Occipital lobe (tissue), 2 donors: ENCODE measurements around the gene CAMK2G. TPM values are rescaled to one million over a fixed set of nuclear protein-coding genes. Genes with fewer than 3 reads are reported as not detected.

Experiments used
- DNase-seq: peaks from one replicate; lab custom pipeline; 2025; lab: John Stamatoyannopoulos, UW
- total RNA-seq: library from RNA; depleted of rRNA; stranded (reverse); fragments of >200 nt; gene quantifications from one replicate; pipeline ENCODE4 v1.2.3, GENCODE V29; 2014

The CAMK2G gene
- total RNA-seq, 1 donor from 2014 or later: 64.1 TPM

GRCh38 chr10:73884017-73884416 is 9.7 kb upstream of the CAMK2G start:
- DNase-seq: no peak

GRCh38 chr10:73881221-73881919 is 7.0 kb upstream of the CAMK2G start:
- no peak for DNase-seq

- DNase-seq: peak; percentile 32
Measured at GRCh38 chr10:73879296-73880173, 5.2 kb upstream of the CAMK2G start.

GRCh38 chr10:73878365-73878764 is 4.0 kb upstream of the CAMK2G start:
- no peak for DNase-seq

GRCh38 chr10:73877533-73878160 is 3.3 kb upstream of the CAMK2G start:
- DNase-seq: peak; percentile 23

GRCh38 chr10:73876971-73877370 is 2.6 kb upstream of the CAMK2G start:
- DNase-seq: no peak

DNA sequence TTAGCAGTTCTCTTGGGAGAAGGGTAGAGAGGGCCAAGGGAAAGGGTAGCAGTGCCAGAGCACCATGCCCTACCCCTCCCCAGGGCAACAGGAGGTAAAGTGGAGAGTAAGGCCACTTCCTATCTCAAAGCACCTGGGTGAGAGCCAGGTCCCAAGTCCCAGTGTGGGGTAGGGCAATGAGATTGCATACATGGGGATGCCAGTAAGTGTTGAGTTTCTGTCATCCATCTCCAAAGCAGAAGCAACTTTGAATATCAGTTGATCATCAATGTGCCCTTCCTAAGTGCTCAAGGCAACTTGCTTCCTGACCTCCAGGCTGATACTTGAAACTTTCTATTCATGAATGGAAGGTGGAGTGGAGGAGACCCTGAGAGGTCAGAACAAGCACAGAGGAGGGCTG is 2.2 kb upstream of the CAMK2G start:
- DNase-seq: no peak

GRCh38 chr10:73876157-73876556 is 1.8 kb upstream of the CAMK2G start:
- DNase-seq: no peak

DNA sequence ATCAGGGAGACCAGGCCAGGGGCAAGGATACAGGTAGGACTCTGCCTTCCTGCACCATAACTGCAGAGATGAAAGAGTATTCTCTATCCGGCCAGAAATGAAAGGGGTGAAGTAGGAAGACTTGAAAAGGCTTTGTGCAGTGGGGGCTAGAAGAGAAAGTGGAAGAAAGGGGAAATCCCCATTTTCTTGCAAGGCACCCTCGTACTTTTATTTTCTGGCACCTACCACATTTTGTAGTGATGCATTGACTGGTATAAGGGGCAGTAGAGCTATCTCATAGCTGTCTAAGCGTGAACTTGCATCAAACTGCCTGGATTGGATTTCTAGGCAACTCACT is 752 bp upstream of the CAMK2G start:
- DNase-seq: no peak

- DNase-seq: no peak
Measured at GRCh38 chr10:73873838-73874215, 528 bp downstream of the CAMK2G start.

DNA sequence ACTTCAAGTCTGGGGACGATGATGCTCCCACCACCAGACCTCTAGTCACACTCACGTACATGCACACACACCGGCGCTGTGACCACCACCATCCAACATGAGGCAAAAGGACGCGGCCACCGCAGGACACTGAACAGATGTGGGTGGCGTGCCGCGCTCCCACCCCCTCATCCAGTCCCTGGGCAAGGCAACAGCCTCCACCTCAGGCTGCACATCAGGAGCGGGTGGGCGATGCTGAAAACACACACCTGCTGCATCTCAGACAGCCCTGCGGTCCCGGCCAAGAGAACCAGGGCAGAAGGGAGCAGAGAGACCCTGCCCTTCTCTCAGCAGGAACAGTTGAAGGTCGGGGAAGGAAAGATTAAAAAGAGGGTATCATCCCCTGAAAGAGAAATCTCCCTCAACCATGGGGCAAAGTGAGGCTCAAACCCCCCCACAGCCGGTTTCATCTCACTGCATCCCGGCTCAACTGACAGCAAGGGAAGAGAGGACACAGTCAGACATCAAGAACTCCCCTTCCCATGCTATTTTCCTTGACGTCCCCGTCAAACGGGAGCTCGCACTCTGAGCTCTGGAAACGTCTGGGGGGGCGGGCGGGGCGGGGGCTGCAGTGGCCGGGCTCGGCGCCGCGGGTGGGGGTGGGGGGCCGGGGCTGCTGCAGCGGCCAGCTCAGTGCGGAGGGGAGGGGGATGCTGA is 1.1 kb downstream of the CAMK2G start:
- no peak for DNase-seq

GRCh38 chr10:73872190-73872710 is 2.1 kb downstream of the CAMK2G start:
- peak; percentile 27 for DNase-seq

GRCh38 chr10:73871295-73872189 is 2.8 kb downstream of the CAMK2G start:
- DNase-seq: no peak

GRCh38 chr10:73868655-73869195 is 5.6 kb downstream of the CAMK2G start:
- DNase-seq: no peak

- DNase-seq: no peak
Measured at GRCh38 chr10:73867871-73868631, 6.3 kb downstream of the CAMK2G start.

DNA sequence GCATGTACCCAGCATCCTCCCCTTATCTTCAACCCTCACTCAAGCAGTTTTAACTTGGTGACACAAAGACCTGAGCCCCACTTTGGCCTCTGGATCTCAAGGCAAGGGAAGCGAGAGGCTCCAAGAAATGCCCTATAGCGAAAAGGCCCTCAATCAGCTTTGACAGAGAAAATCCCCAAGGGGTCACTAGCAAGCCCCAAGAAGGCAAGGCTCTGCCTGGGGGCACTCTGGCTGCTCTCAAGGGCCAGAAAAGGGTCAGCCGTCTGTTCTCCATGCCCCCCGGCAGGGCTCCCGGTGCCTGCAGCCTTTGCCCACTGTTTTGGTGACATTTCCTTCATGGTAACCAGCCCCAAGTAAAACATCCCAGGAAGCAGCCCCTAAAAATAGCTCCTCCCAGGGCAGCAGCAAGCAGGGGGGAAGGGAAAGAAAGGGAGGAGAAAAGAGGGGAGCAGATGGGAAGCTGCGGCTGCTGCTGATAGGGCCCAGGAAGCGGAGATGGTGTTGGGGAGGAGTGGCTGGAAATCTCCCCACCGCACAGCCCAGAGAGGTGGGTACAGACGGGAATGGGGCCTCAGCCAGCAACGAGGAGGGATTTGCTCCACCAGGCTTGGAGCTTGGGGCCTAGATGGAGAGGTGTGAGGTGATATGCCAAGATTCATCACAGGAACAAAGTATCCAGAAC is 7.1 kb downstream of the CAMK2G start:
- peak; percentile 44 for DNase-seq

- no peak for DNase-seq
Measured at GRCh38 chr10:73866621-73867020, 7.7 kb downstream of the CAMK2G start.

- DNase-seq: no peak
Measured at GRCh38 chr10:73865459-73866442, 8.6 kb downstream of the CAMK2G start.
